Osteocyte (in vitro differentiated cells): Measurements from ENCODE around the gene TUBGCP2. TPM values are rescaled to one million over a fixed set of nuclear protein-coding genes. Genes with fewer than 3 reads are reported as not detected.

ENCODE experiments used
- DNase-seq: peaks from one replicate; pipeline ENCODE4 v3.0.0; 2021; ENCODE audit warnings: mixed read lengths; ENCODE audit not compliant: unreplicated experiment; ENCODE audit errors: extremely low spot score
- H3K27ac Mint-ChIP-seq: one replicate; pipeline ENCODE4 v1.8.0; 2021; ENCODE audit warnings: mild to moderate bottlenecking, mixed read lengths; ENCODE audit not compliant: unreplicated experiment
- H3K27me3 Mint-ChIP-seq: one replicate; pipeline ENCODE4 v1.8.0; 2021; ENCODE audit warnings: mixed read lengths; ENCODE audit not compliant: unreplicated experiment
- H3K36me3 Mint-ChIP-seq: one replicate; pipeline ENCODE4 v1.8.0; 2021; ENCODE audit warnings: mixed read lengths; ENCODE audit not compliant: unreplicated experiment
- H3K4me1 Mint-ChIP-seq: one replicate; pipeline ENCODE4 v1.8.0; 2021; ENCODE audit warnings: mixed read lengths; ENCODE audit not compliant: unreplicated experiment
- H3K4me3 Mint-ChIP-seq: one replicate; pipeline ENCODE4 v1.8.0; 2021; ENCODE audit warnings: mild to moderate bottlenecking, moderate library complexity, mixed read lengths; ENCODE audit not compliant: unreplicated experiment
- H3K9me3 Mint-ChIP-seq: one replicate; pipeline ENCODE4 v1.8.0; 2021; ENCODE audit warnings: mixed read lengths; ENCODE audit not compliant: unreplicated experiment
- total RNA-seq: library from RNA; stranded (reverse); gene quantifications from 2 replicates; pipeline ENCODE4 v1.2.1, GENCODE V29; 2021
- TF ChIP-seq, protein P1 (sequence below): fragments of 200-600 bp; sonication (generic); IDR thresholded peaks from 2 replicates; pipeline ENCODE4 v1.5.0; 2021; ENCODE audit warnings: antibody characterized with exemption, mild to moderate bottlenecking, moderate library complexity

TUBGCP2 gene
- total RNA-seq, 1 donor from 2014 or later: 75.2 TPM

DNA sequence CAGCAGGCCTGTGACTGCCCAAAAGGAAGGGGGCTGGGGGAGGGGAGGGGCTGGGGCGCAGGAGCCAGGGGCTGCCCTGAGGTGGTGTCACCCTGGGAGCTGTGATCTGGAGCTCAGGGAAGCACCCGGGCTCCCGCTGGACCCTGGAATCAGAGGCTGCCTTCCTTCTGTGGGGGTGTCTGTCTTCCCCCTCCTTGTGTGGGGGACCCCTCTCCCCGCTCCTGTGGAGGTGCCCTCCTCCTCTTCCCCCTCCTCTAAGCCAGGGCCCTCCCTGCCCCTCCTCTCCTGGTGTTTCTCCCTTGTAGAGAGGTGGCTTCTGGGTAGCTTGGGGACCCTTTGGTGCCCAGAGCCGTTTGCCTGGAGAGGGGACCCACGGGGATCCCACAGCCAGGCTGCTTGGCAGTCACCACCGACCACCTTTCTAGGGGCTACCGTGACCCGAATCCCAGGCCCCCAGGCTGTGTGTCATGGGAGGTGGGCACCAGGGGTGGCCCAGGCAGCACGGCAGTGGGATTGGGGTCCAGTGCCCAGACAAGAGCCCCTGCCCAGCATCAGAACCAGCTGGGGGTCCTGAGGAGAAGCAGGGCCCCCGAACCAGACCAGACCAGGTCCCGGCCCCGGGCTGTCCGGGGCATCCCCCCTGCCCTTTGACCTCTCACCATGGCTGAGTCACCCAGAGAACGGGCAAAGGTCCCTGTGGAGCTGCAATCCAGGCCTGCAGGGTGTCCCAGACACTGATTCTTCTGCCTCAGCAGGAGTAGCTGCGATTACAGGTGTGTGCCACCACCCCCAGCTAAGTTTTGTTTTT lies 39.2 kb upstream of the TUBGCP2 start:
- H3K36me3 Mint-ChIP-seq: no peaks in the 10 kb centered on the region
- no peak overlapping the region for H3K4me3 Mint-ChIP-seq
- DNase-seq: no peak
- no peaks in the 10 kb centered on the region for H3K4me1 Mint-ChIP-seq
- peaks cover 15% of the 10 kb centered on the region for H3K27me3 Mint-ChIP-seq
- TF ChIP-seq, protein P1, sequence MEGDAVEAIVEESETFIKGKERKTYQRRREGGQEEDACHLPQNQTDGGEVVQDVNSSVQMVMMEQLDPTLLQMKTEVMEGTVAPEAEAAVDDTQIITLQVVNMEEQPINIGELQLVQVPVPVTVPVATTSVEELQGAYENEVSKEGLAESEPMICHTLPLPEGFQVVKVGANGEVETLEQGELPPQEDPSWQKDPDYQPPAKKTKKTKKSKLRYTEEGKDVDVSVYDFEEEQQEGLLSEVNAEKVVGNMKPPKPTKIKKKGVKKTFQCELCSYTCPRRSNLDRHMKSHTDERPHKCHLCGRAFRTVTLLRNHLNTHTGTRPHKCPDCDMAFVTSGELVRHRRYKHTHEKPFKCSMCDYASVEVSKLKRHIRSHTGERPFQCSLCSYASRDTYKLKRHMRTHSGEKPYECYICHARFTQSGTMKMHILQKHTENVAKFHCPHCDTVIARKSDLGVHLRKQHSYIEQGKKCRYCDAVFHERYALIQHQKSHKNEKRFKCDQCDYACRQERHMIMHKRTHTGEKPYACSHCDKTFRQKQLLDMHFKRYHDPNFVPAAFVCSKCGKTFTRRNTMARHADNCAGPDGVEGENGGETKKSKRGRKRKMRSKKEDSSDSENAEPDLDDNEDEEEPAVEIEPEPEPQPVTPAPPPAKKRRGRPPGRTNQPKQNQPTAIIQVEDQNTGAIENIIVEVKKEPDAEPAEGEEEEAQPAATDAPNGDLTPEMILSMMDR: no peak
- no peak overlapping the region for H3K27ac Mint-ChIP-seq
- no peaks in the 10 kb centered on the region for H3K9me3 Mint-ChIP-seq

DNA sequence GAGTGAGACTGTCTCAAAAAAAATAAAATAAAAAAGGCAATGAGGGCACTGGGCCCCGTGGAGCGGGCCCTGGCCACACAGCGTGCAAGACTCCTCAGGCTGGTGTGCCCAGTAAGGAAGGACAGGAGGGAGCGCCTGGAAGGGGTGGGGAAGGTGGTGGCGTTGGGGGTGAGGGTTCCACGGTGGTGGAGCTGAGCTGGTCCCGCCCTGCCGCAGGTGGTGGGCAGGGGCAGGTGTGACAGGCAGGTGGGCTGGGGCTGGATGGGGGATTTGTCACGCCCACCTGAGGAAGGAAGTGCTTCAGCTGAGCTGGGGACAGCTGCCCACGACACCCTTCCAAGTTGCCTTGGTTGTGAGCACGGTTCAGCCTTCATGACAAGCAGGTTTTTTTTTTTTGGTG lies 37.7 kb upstream of the TUBGCP2 start:
- no peaks in the 10 kb centered on the region for H3K36me3 Mint-ChIP-seq
- H3K9me3 Mint-ChIP-seq: no peaks in the 10 kb centered on the region
- TF ChIP-seq, protein P1: no peak
- peaks cover 23% of the 10 kb centered on the region for H3K27me3 Mint-ChIP-seq
- no peak overlapping the region for H3K27ac Mint-ChIP-seq
- no peak for DNase-seq
- no peak overlapping the region for H3K4me3 Mint-ChIP-seq
- no peaks in the 10 kb centered on the region for H3K4me1 Mint-ChIP-seq

DNA sequence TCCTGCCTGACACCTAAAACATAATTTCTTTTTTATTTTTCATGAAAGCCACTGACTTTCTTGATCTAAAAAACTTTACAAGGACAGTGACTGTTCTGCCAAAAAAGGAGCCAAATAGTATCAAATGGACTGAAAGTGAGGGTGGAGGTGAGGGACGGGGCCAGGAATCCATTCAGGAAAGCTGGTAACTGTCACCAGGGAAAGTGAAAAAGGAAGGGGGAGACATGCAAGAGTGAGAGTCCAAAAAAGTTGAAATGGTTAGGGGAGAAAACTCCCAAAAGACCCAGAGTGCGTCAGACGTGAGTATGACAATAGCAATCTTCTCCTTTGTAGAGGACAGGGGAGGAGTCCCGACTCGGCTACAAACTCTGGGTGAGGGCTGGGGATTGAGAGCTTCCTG lies 35.6 kb upstream of the TUBGCP2 start:
- no peak overlapping the region for H3K27ac Mint-ChIP-seq
- no peaks in the 10 kb centered on the region for H3K36me3 Mint-ChIP-seq
- H3K4me1 Mint-ChIP-seq: no peaks in the 10 kb centered on the region
- H3K27me3 Mint-ChIP-seq: peaks cover 24% of the 10 kb centered on the region
- no peaks in the 10 kb centered on the region for H3K9me3 Mint-ChIP-seq
- no peak overlapping the region for H3K4me3 Mint-ChIP-seq
- no peak for DNase-seq
- TF ChIP-seq, protein P1: no peak

DNA sequence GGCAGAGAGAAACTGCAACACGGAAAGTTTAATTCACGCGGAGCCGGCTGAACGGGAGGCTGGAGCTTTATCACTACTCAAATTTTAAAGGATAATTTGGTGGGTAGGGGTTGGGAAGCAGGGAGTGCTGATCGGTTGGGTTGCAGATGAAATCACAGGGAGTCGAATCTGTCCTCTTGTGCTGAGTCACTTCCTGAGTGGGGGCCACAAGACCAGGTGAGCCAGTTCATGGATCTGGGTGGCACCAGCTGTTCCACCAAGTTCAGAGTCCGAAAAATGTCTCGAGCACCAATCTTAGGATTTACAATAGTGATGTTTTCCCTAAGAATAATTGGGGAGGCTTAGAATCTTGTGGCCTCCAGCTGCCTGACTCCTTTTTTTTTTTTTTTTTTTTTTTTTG lies 34.9 kb upstream of the TUBGCP2 start:
- no peaks in the 10 kb centered on the region for H3K9me3 Mint-ChIP-seq
- H3K4me1 Mint-ChIP-seq: no peaks in the 10 kb centered on the region
- no peak for DNase-seq
- H3K36me3 Mint-ChIP-seq: no peaks in the 10 kb centered on the region
- H3K27me3 Mint-ChIP-seq: peaks cover 24% of the 10 kb centered on the region
- TF ChIP-seq, protein P1: no peak
- no peak overlapping the region for H3K4me3 Mint-ChIP-seq
- no peak overlapping the region for H3K27ac Mint-ChIP-seq

DNA sequence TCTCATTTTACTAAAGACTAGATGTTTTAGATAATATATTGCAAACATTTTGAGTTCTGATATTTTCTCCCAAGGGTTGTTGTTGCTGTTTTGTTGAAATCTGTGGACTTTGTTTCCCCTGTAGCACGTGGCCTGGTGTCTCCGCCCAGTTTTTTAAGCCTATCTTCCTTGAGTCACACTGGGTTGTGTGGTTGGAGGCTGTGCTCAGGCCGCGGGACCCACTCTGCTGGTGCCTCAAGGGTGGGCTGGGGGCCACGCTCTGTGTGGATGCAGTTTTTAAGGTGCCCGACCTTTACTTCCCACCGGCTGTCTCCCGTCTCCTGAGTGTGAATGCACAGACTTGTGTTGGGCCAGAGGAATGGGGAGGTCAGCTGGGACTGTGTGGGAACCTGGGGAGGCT lies 34.3 kb upstream of the TUBGCP2 start:
- no peak overlapping the region for H3K27ac Mint-ChIP-seq
- DNase-seq: no peak
- H3K36me3 Mint-ChIP-seq: no peaks in the 10 kb centered on the region
- H3K9me3 Mint-ChIP-seq: no peaks in the 10 kb centered on the region
- peaks cover 24% of the 10 kb centered on the region for H3K27me3 Mint-ChIP-seq
- H3K4me1 Mint-ChIP-seq: no peaks in the 10 kb centered on the region
- no peak overlapping the region for H3K4me3 Mint-ChIP-seq
- TF ChIP-seq, protein P1: no peak
